Epithelial cell of alveolus of lung (primary cell): ENCODE data around the gene SLC39A11. TPM values are rescaled to one million over a fixed set of nuclear protein-coding genes. Genes with fewer than 3 reads are reported as not detected.

Experiments
- total RNA-seq: library from RNA; depleted of rRNA; stranded (reverse); fragments of >200 nt; gene quantifications from 2 replicates; pipeline ENCODE4 v1.2.1, GENCODE V29; 2015

The SLC39A11 gene, protein sequence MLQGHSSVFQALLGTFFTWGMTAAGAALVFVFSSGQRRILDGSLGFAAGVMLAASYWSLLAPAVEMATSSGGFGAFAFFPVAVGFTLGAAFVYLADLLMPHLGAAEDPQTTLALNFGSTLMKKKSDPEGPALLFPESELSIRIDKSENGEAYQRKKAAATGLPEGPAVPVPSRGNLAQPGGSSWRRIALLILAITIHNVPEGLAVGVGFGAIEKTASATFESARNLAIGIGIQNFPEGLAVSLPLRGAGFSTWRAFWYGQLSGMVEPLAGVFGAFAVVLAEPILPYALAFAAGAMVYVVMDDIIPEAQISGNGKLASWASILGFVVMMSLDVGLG
- 7.2 and 8.9 TPM in 2 replicates for total RNA-seq

DNA sequence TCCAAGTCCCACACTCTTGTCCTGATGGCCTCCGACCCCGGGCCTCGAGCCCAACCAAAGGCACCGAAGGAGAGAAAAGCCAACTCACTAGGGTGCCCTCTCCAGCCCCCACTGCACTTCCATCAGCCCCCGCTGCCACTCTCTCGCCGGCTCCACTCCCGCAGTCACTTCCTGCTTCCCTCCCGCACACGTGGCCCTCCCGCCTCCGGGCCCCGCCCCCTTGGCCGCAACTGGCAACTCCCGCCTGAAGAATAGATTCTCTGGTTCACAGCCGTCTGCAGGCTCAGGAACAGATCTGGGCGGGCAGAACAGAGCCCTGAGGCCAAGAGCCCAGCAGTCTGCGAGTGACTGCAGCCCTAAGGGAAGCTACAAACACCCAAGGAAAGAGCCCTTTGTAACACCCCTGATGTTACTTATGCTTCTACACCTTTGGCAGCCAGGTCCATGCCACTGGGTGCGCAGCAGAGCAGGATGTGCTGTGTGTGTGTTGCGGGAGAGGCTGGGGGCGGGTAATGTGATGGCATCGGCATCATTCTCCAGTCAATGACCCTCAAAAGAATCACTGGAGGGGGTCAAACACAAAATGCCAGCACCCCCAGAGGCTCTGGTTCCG, at the start of gene SLC39A11:
Gene SLC39A11 (minus strand): TSS at position 166 of the 613 bp plus-strand sequence. CDS start 3,924 bp downstream, outside the sequence.

Other genes with a start within 250 kb of the SLC39A11 start
- under 0.01 and 0.08 TPM in 2 replicates for gene SSTR2, start 72.3 kb upstream of the SLC39A11 start, total RNA-seq
- gene COG1, start 100.4 kb upstream of the SLC39A11 start, total RNA-seq, result 14.5 and 23.5 TPM in 2 replicates
- gene CPSF4L, start 169.2 kb upstream of the SLC39A11 start, total RNA-seq, result 0.96 TPM in 1 of 2 replicates, not detected in the other
- gene CDC42EP4, start 219.3 kb upstream of the SLC39A11 start, total RNA-seq, result 51.2 and 68.2 TPM in 2 replicates